HCT116 (cell line): ENCODE measurements around the gene LORICRIN. TPM values are rescaled to one million over a fixed set of nuclear protein-coding genes. Genes with fewer than 3 reads are reported as not detected.

ENCODE experiments used
- ATAC-seq: fragments of 200-7000 bp; cut with Tn5 transposase; 2 replicates; pipeline ENCODE4 v1.9.1; 2020; ENCODE audit warnings: mild to moderate bottlenecking, moderate library complexity
- BruUV-seq: library from RNA; stranded (reverse); fragments of 400-500 nt; replicated peaks from 2 replicates; lab custom pipeline; 2021; lab: Mats Ljungman, UMichigan
- CTCF ChIA-PET: fragments of 300-600 bp; sonication (Branson Sonifier 250); formaldehyde crosslinking; loops from one replicate; lab custom pipeline; 2021; ENCODE audit warnings: antibody characterized with exemption; lab: Charles Lee
- POLR2A ChIA-PET: fragments of 300-600, 350-600 bp; sonication (Branson Sonifier 250); formaldehyde crosslinking; loops from one replicate; lab custom pipeline; 2021; ENCODE audit warnings: antibody characterized with exemption; lab: Charles Lee
- RAD21 ChIA-PET, 2 experiments: fragments of 300-600 bp; sonication (Branson Sonifier 250); formaldehyde crosslinking; loops; one replicate each; lab custom pipeline; 2023; ENCODE audit warnings: low total read pairs in 2 of 2; ENCODE audit not compliant: uncharacterized antibody in 2 of 2, unreplicated experiment in 2 of 2, low non-redundant PET in 1 of 2; lab: Charles Lee
- DNase-seq: peaks from one replicate; pipeline ENCODE4 v3.0.0-alpha.2; 2010; ENCODE audit warnings: low read depth, low spot score
- H2AFZ ChIP-seq: fragments of 200-600 bp; shearing (Covaris generic), sonication (generic); 2 replicates; pipeline ENCODE4 v1.6.1; 2017; ENCODE audit warnings: low read depth, mixed run types, mixed read lengths, antibody characterized with exemption, low read length; ENCODE audit not compliant: poor library complexity, severe bottlenecking
- H3K27ac ChIP-seq: 2 replicates; pipeline ENCODE4 v1.5.1; 2012; ENCODE audit warnings: low read depth, low read length
- H3K27me3 ChIP-seq: fragments of 200-600 bp; sonication (generic); 2 replicates; pipeline ENCODE4 v1.6.1; 2016; ENCODE audit warnings: mixed run types, low read length, mixed read lengths; ENCODE audit not compliant: insufficient read depth
- H3K36me3 ChIP-seq, 2 experiments: fragments of 200-500 bp in 1 of 2; fragments of 200-600 bp in 1 of 2; sonication (Bioruptor generic) in 1 of 2; sonication (generic) in 1 of 2; 2 replicates each; pipeline versions ENCODE4 v1.5.1 to v1.6.1; 2014 to 2016; ENCODE audit warnings: low read length in 2 of 2, inconsistent platforms in 1 of 2, mixed read lengths in 1 of 2, mixed run types in 1 of 2; ENCODE audit not compliant: insufficient read depth in 2 of 2, control insufficient read depth in 1 of 2
- H3K4me1 ChIP-seq, 2 experiments: fragments of 200-600 bp in 1 of 2; sonication (generic) in 1 of 2; 2 replicates each; pipeline versions ENCODE4 v1.5.1 to v1.6.1; 2012 to 2017; ENCODE audit warnings: low read length in 2 of 2, inconsistent platforms in 1 of 2, mild to moderate bottlenecking in 1 of 2, mixed read lengths in 1 of 2, mixed run types in 1 of 2, moderate library complexity in 1 of 2; ENCODE audit not compliant: insufficient read depth in 2 of 2, control insufficient read depth in 1 of 2
- H3K4me2 ChIP-seq: fragments of 200-600 bp; sonication (generic); 2 replicates; pipeline ENCODE4 v1.6.1; 2017; ENCODE audit warnings: mixed run types, low read length, mixed read lengths
- H3K4me3 ChIP-seq, 2 experiments: fragments of 200-600 bp in 1 of 2; sonication (generic) in 1 of 2; replicated peaks in 1 of 2; 2 replicates each; pipeline ENCODE4 v1.5.1; 2011 to 2016; ENCODE audit warnings: low read length in 2 of 2, control low read depth in 1 of 2, low read depth in 1 of 2, mild to moderate bottlenecking in 1 of 2, mixed read lengths in 1 of 2, mixed run types in 1 of 2
- H3K79me2 ChIP-seq: fragments of 200-600 bp; sonication (generic); 2 replicates; pipeline ENCODE4 v1.6.1; 2017; ENCODE audit warnings: mild to moderate bottlenecking, mixed run types, low read length, moderate library complexity, mixed read lengths; ENCODE audit not compliant: insufficient read depth
- H3K9ac ChIP-seq: fragments of 200-600 bp; sonication (generic); 2 replicates; pipeline ENCODE4 v1.6.1; 2016; ENCODE audit warnings: low read length, mixed read lengths
- H3K9me2 ChIP-seq: fragments of 200-600 bp; sonication (generic), shearing (Covaris generic); 2 replicates; pipeline ENCODE4 v1.6.1; 2017; ENCODE audit warnings: mixed run types, mild to moderate bottlenecking, moderate library complexity; ENCODE audit not compliant: insufficient read depth
- H3K9me3 ChIP-seq, 2 experiments: fragments of 200-500 bp in 1 of 2; fragments of 200-600 bp in 1 of 2; sonication (Bioruptor generic) in 1 of 2; sonication (generic) in 1 of 2; 2 replicates each; pipeline ENCODE4 v1.6.1; 2014 to 2017; ENCODE audit warnings: low read length in 2 of 2, mixed read lengths in 2 of 2, inconsistent platforms in 1 of 2, low read depth in 1 of 2, mild to moderate bottlenecking in 1 of 2, mixed run types in 1 of 2, moderate library complexity in 1 of 2; ENCODE audit not compliant: control insufficient read depth in 1 of 2, insufficient read depth in 1 of 2
- H4K20me1 ChIP-seq: fragments of 200-600 bp; sonication (generic), shearing (Covaris generic); 2 replicates; pipeline ENCODE4 v1.6.1; 2017; ENCODE audit warnings: mixed run types, mild to moderate bottlenecking, moderate library complexity; ENCODE audit not compliant: insufficient read depth
- ZNF274 ChIP-seq: fragments of 200-500 bp; sonication (Bioruptor generic); IDR thresholded peaks from 2 replicates; pipeline ENCODE4 v1.6.1; 2014; ENCODE audit warnings: mild to moderate bottlenecking, low read depth, low read length, inconsistent platforms
- intact Hi-C: fragments of 100-400 bp; cut with micrococcal nuclease; formaldehyde crosslinking; loops from 2 replicates; pipeline ENCODE4 v1.10.0; 2022
- total RNA-seq: library from RNA; stranded (reverse); gene quantifications from one replicate; pipeline ENCODE4 v1.2.1, GENCODE V29; 2021; ENCODE audit not compliant: unreplicated experiment

The LORICRIN gene
- total RNA-seq, 1 experiment from 2014 or later: not detected

- DNase-seq: no peak
- H3K36me3 ChIP-seq: no peaks in the 10 kb centered on the region
- no peaks in the 10 kb centered on the region for H4K20me1 ChIP-seq
- H3K9me3 ChIP-seq: no peaks in the 10 kb centered on the region
- H3K4me1 ChIP-seq: no peaks in the 10 kb centered on the region
- intact Hi-C loops: no loop called here
- BruUV-seq: no TSS peak
- RAD21 ChIA-PET: no interaction called here
- H3K27ac ChIP-seq: no peak overlapping the region
- POLR2A ChIA-PET: no interaction called here
- CTCF ChIA-PET: no interaction called here
- H3K27me3 ChIP-seq: peaks cover 3% of the 10 kb centered on the region
- no peak overlapping the region for H3K4me3 ChIP-seq
- H2AFZ ChIP-seq: no peak overlapping the region
- no peaks in the 10 kb centered on the region for H3K9me2 ChIP-seq
- no peak overlapping the region for H3K9ac ChIP-seq
- H3K79me2 ChIP-seq: no peaks in the 10 kb centered on the region
- ATAC-seq: no peak
- no peak overlapping the region for H3K4me2 ChIP-seq
- no peak for TF ChIP-seq ZNF274
These were observed 51.0 kb downstream of the LORICRIN start for GRCh38 chr1:153310526-153310925.

Other genes with a start within 250 kb of the LORICRIN start
- 0.66 TPM for gene SPRR1B, start 228.5 kb upstream of the LORICRIN start, total RNA-seq
- gene SPRR2D, start 218.6 kb upstream of the LORICRIN start, total RNA-seq: 6.9 TPM
- not detected for gene SPRR2A, start 202.2 kb upstream of the LORICRIN start, total RNA-seq
- gene SPRR2B, start 188.1 kb upstream of the LORICRIN start, total RNA-seq: not detected
- gene SPRR2E, start 165.2 kb upstream of the LORICRIN start, total RNA-seq: not detected
- not detected for gene SPRR2F, start 146.2 kb upstream of the LORICRIN start, total RNA-seq
- not detected for gene SPRR2G, start 108.8 kb upstream of the LORICRIN start, total RNA-seq
- not detected for gene LELP1, start 56.3 kb upstream of the LORICRIN start, total RNA-seq
- not detected for gene PRR9, start 42.1 kb upstream of the LORICRIN start, total RNA-seq
- not detected for gene PGLYRP3, start 53.3 kb downstream of the LORICRIN start, total RNA-seq
- gene PGLYRP4, start 89.2 kb downstream of the LORICRIN start, total RNA-seq: not detected
- gene S100A9, start 98.2 kb downstream of the LORICRIN start, total RNA-seq: 0.59 TPM
- gene S100A12, start 115.9 kb downstream of the LORICRIN start, total RNA-seq: not detected
- gene S100A8, start 131.4 kb downstream of the LORICRIN start, total RNA-seq: 1.4 TPM
- gene S100A7A, start 156.8 kb downstream of the LORICRIN start, total RNA-seq: not detected
- not detected for gene S100A7, start 201.0 kb downstream of the LORICRIN start, total RNA-seq